ENCODE measurements around the gene DOC2B. TPM values are rescaled to one million over a fixed set of nuclear protein-coding genes. Genes with fewer than 3 reads are reported as not detected.

DOC2B gene
- total RNA-seq, 1 experiment from 2014 or later: not detected

- H3K27me3 ChIP-seq (replicated peaks; ENCODE audit: control insufficient read depth, insufficient read depth, low read length): no peaks in the 10 kb centered on the region
- CTCF ChIA-PET: no interaction called here
- DNase-seq: no peak
- POLR2A ChIA-PET: no interaction called here
- no peak overlapping the region for H3K4me3 ChIP-seq (ENCODE audit: low read depth, low read length)
- H3K27ac Mint-ChIP-seq (ENCODE audit: unreplicated experiment): no peak overlapping the region
- TF ChIP-seq, protein P1, sequence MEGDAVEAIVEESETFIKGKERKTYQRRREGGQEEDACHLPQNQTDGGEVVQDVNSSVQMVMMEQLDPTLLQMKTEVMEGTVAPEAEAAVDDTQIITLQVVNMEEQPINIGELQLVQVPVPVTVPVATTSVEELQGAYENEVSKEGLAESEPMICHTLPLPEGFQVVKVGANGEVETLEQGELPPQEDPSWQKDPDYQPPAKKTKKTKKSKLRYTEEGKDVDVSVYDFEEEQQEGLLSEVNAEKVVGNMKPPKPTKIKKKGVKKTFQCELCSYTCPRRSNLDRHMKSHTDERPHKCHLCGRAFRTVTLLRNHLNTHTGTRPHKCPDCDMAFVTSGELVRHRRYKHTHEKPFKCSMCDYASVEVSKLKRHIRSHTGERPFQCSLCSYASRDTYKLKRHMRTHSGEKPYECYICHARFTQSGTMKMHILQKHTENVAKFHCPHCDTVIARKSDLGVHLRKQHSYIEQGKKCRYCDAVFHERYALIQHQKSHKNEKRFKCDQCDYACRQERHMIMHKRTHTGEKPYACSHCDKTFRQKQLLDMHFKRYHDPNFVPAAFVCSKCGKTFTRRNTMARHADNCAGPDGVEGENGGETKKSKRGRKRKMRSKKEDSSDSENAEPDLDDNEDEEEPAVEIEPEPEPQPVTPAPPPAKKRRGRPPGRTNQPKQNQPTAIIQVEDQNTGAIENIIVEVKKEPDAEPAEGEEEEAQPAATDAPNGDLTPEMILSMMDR (IDR thresholded peaks at IDR 0.05; ENCODE audit: insufficient read depth in 1 of 2, low read depth in 1 of 2, low read length in 1 of 2, severe bottlenecking in 1 of 2, unreplicated experiment in 1 of 2): no peak
- no peak overlapping the region for H3K4me3 Mint-ChIP-seq (ENCODE audit: unreplicated experiment)
- H3K36me3 ChIP-seq (ENCODE audit: control insufficient read depth, insufficient read depth, low read length): no peaks in the 10 kb centered on the region
- BruUV-seq (replicated peaks): no TSS peak
- intact Hi-C loops (cut with micrococcal nuclease; ENCODE audit: unreplicated experiment): no loop called here
- H3K27me3 Mint-ChIP-seq (ENCODE audit: insufficient read depth, unreplicated experiment): peaks cover 11% of the 10 kb centered on the region
- peaks cover 7% of the 10 kb centered on the region for H3K36me3 Mint-ChIP-seq (ENCODE audit: insufficient read depth, unreplicated experiment)
- no peaks in the 10 kb centered on the region for H3K4me1 ChIP-seq
- H3K9me3 ChIP-seq: 0 out of 2 replicates have a peak, but pooled peaks cover 7% of the 10 kb centered on the region
- H3K4me1 Mint-ChIP-seq (ENCODE audit: low read depth, unreplicated experiment): no peaks in the 10 kb centered on the region
- peaks cover 10% of the 10 kb centered on the region for H3K9me3 Mint-ChIP-seq (ENCODE audit: unreplicated experiment)
These were observed 12.0 kb upstream of the DOC2B start for GRCh38 chr17:193426-193810.

DNA sequence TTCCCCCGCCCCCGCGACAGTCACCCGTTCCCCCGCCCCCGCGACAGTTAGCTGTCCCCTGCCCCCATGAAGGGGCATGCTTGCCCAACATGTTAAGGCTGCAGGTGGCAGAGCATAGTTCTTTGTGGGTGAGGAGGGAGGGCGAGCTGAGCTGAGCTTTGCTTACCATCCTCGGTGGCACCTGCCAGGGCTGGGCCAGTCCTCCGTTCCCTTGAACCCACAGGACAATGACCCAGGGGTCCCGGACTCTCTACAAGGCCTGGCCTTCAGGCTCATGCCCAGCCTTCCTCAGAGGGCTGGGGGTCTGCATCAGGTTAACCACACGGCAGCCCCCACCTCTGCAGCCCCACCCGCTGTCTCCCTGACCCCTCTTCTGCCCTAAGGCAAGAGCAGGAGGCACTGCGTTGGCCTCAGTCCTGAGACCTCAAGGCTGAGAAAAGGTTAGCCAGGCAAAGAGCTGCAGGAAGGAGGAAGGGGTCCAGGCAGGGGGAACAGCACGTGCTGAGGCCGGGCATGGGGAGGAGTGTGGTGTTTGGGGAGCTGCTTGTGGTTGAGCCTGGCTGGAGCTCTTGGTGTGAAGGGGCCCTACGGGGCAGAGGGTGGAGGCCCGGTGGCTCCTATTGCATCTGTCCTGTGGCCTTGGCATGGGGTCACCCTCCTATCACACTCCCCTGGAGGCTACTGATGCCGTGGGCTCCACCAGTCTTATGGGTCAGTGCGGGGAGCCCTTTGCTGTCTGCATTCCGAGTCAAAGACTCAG, 11.4 kb upstream of the DOC2B start:
- Mint-ChIP-seq H3K4me3 (ENCODE audit: unreplicated experiment) (no peak overlapping the region), H3K4me1 (ENCODE audit: low read depth, unreplicated experiment) (no peaks in the 10 kb centered on the region), H3K9me3 (ENCODE audit: unreplicated experiment) (peaks cover 10% of the 10 kb centered on the region), H3K36me3 (ENCODE audit: insufficient read depth, unreplicated experiment) (peaks cover 7% of the 10 kb centered on the region), H3K27ac (ENCODE audit: unreplicated experiment) (no peak overlapping the region), H3K27me3 (ENCODE audit: insufficient read depth, unreplicated experiment) (peaks cover 12% of the 10 kb centered on the region)
- H3K27me3 ChIP-seq (replicated peaks; ENCODE audit: control insufficient read depth, insufficient read depth, low read length): no peaks in the 10 kb centered on the region
- intact Hi-C loops (cut with micrococcal nuclease; ENCODE audit: unreplicated experiment): no loop called here
- no peaks in the 10 kb centered on the region for H3K36me3 ChIP-seq (ENCODE audit: control insufficient read depth, insufficient read depth, low read length)
- CTCF ChIA-PET: no interaction called here
- DNase-seq: no peak
- no TSS peak for BruUV-seq (replicated peaks)
- TF ChIP-seq, protein P1 (IDR thresholded peaks at IDR 0.05; ENCODE audit: insufficient read depth in 1 of 2, low read depth in 1 of 2, low read length in 1 of 2, severe bottlenecking in 1 of 2, unreplicated experiment in 1 of 2): no peak
- no peak overlapping the region for H3K4me3 ChIP-seq (ENCODE audit: low read depth, low read length)
- POLR2A ChIA-PET: no interaction called here
- no peaks in the 10 kb centered on the region for H3K4me1 ChIP-seq
- 0 out of 2 replicates have a peak, but pooled peaks cover 7% of the 10 kb centered on the region for H3K9me3 ChIP-seq

GRCh38 chr17:189444-189843, 8.0 kb upstream of the DOC2B start:
- ChIA-PET CTCF (no interaction called here), POLR2A (no interaction called here)
- Mint-ChIP-seq H3K9me3 (ENCODE audit: unreplicated experiment) (peaks cover 10% of the 10 kb centered on the region), H3K4me1 (ENCODE audit: low read depth, unreplicated experiment) (no peaks in the 10 kb centered on the region), H3K27ac (ENCODE audit: unreplicated experiment) (no peak overlapping the region), H3K4me3 (ENCODE audit: unreplicated experiment) (no peak overlapping the region), H3K27me3 (ENCODE audit: insufficient read depth, unreplicated experiment) (peaks cover 25% of the 10 kb centered on the region), H3K36me3 (ENCODE audit: insufficient read depth, unreplicated experiment) (peaks cover 7% of the 10 kb centered on the region)
- no peak for DNase-seq
- Histone ChIP-seq H3K4me3 (ENCODE audit: low read depth, low read length) (no peak overlapping the region), H3K4me1 (no peaks in the 10 kb centered on the region), H3K9me3 (0 out of 2 replicates have a peak, but pooled peaks cover 7% of the 10 kb centered on the region), H3K36me3 (ENCODE audit: control insufficient read depth, insufficient read depth, low read length) (no peaks in the 10 kb centered on the region), H3K27me3 (replicated peaks; ENCODE audit: control insufficient read depth, insufficient read depth, low read length) (no peaks in the 10 kb centered on the region; the same call in 1 of the 2 replicates)
- TF ChIP-seq, protein P1 (IDR thresholded peaks at IDR 0.05; ENCODE audit: insufficient read depth in 1 of 2, low read depth in 1 of 2, low read length in 1 of 2, severe bottlenecking in 1 of 2, unreplicated experiment in 1 of 2): no peak
- intact Hi-C loops (cut with micrococcal nuclease; ENCODE audit: unreplicated experiment): no loop called here
- no TSS peak for BruUV-seq (replicated peaks)

All from Caco-2 (cell line).